PC-9 (cell line): Measurements from ENCODE around the gene ACTG1.

Source experiments
- EZH2 ChIP-seq: fragments of 200-600 bp; sonication (generic); IDR thresholded peaks from 2 replicates; pipeline ENCODE4 v1.8.0; 2017; ENCODE audit warnings: antibody characterized with exemption, low read depth
- TF ChIP-seq, protein P1 (sequence below): fragments of 200-600 bp; sonication (generic); conservative IDR thresholded peaks from 2 replicates; pipeline ENCODE4 v1.6.1; 2017; ENCODE audit warnings: mixed run types, antibody characterized with exemption, mild to moderate bottlenecking, moderate library complexity

DNA sequence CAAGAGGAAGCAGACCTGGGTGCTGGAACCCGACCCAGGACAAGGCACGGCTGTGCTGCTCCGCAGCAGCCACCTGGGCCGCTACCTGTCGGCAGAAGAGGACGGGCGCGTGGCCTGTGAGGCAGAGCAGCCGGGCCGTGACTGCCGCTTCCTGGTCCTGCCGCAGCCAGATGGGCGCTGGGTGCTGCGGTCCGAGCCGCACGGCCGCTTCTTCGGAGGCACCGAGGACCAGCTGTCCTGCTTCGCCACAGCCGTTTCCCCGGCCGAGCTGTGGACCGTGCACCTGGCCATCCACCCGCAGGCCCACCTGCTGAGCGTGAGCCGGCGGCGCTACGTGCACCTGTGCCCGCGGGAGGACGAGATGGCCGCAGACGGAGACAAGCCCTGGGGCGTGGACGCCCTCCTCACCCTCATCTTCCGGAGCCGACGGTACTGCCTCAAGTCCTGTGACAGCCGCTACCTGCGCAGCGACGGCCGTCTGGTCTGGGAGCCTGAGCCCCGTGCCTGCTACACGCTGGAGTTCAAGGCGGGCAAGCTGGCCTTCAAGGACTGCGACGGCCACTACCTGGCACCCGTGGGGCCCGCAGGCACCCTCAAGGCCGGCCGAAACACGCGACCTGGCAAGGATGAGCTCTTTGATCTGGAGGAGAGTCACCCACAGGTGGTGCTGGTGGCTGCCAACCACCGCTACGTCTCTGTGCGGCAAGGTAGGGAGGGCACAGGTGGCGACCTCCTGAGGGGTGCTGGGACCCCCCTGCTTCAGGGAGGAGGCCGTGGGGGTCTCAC lies 16.2 kb upstream of the ACTG1 start:
- TF ChIP-seq EZH2: no peak
- TF ChIP-seq, protein P1, sequence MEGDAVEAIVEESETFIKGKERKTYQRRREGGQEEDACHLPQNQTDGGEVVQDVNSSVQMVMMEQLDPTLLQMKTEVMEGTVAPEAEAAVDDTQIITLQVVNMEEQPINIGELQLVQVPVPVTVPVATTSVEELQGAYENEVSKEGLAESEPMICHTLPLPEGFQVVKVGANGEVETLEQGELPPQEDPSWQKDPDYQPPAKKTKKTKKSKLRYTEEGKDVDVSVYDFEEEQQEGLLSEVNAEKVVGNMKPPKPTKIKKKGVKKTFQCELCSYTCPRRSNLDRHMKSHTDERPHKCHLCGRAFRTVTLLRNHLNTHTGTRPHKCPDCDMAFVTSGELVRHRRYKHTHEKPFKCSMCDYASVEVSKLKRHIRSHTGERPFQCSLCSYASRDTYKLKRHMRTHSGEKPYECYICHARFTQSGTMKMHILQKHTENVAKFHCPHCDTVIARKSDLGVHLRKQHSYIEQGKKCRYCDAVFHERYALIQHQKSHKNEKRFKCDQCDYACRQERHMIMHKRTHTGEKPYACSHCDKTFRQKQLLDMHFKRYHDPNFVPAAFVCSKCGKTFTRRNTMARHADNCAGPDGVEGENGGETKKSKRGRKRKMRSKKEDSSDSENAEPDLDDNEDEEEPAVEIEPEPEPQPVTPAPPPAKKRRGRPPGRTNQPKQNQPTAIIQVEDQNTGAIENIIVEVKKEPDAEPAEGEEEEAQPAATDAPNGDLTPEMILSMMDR: no peak
